ENCODE measurements around the gene TNFRSF6B.
A peak's percentile ranks its signal among the peaks of the same experiment; 100 is the strongest.

The TNFRSF6B gene

DNA sequence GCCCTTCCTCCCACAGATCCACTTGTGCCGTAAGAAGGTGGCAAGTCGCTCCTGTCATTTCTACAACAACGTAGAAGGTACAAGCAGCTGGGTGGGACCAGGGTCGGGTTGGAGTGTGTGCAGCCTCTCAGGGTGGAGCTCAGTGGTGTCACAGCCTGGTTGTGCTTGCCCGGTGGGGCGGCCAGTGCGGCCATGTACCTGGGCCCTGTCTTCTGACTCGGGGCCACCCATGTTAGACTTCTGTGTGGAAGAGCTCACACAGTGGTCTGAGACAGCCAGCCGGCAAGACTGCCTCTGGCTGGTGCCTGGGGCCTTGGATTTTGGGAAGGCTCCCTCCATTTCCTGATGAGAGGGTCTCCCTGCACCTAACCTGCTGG, 33.7 kb upstream of the TNFRSF6B start:
- no peak for ATAC-seq (ENCODE audit: low read depth)
- Histone ChIP-seq H3K27ac (ENCODE audit: poor library complexity, severe bottlenecking) (no peak overlapping the region), H3K4me1 (ENCODE audit: insufficient read depth, poor library complexity, severe bottlenecking) (no peaks in the 10 kb centered on the region), H3K27me3 (ENCODE audit: insufficient read depth, poor library complexity, severe bottlenecking) (no peaks in the 10 kb centered on the region), H3K4me3 (ENCODE audit: severe bottlenecking) (no peak overlapping the region), H3K36me3 (ENCODE audit: low read depth) (peaks cover 81% of the 10 kb centered on the region), H3K9me3 (ENCODE audit: severe bottlenecking) (no peaks in the 10 kb centered on the region)
- no peak for DNase-seq (ENCODE audit: low spot score)
- no peak for TF ChIP-seq CTCF (IDR thresholded peaks at IDR 0.05; ENCODE audit: poor library complexity, severe bottlenecking)

DNA sequence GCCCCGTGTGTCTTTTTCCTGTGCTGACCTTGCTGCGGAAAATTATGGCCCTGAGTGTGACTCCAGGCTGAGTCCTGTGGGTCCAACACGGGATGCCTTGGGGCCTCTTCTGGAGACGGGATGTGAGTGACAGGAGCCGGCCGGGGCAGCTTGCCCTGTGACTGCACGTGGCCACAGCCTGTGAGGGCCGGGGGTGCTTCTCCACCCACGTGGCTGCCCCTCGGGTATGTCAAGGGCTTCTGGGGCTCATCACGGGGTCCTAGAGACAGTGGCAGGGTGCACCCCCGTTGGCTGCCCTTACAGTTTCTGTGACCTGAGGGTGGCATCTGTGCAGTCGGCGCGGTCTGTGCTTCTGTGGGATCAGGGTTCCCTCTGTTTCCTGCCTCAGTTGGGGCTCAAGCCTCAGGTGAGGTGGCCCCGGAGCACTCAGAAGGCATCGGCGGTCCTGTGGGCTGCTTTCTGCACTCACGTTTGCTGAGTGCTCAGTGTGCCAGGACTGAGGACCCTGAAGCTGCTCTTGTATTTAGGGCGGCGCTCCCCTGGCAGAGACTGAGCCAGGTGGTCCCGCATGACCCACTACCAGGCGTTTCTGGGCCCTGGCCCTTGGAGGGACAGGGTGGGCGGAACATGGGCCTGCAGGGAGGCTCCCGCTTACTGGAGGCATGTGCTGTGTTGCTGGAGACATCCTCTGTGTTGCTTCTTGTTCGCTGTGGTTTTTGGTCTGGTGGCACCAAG, 33.0 kb upstream of the TNFRSF6B start:
- TF ChIP-seq CTCF (IDR thresholded peaks at IDR 0.05; ENCODE audit: poor library complexity, severe bottlenecking), result no peak

DNA sequence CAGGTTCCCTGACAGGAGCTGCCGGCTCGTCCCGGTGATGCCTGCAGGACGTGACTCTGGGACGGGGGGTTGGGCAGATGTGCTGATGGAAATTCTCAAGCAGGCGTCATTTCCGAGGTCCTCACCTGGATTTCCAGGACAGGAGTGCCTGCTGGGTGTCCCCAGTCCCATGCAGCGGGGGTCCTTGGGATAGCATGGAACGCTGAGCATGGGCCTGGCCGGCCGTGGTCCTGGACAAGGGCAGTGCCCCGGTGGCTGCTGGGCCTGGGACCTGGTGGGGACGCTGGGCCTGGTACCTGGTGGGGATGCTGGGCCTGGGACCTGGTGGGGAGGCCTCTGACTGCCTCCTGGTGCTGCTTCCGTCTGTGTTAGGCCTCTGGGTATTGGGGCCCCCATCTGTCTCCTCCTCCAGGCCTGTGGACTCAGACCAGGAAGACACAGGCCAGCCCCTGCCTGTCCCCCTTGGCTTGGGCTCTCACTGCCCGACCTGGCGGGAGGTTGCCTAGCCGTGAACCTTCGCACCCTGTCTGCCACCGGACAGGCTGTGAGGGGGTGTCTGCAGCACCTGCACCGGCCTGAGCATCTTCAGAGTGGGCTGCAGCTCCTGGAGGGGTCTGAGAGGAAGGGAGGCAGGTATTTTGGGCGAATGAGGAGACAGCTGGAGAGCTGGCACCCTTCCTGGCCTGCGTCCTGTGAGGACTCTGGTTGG, 32.2 kb upstream of the TNFRSF6B start:
- no peak for TF ChIP-seq CTCF (IDR thresholded peaks at IDR 0.05; ENCODE audit: poor library complexity, severe bottlenecking)
- no peaks in the 10 kb centered on the region for H3K27me3 ChIP-seq (ENCODE audit: insufficient read depth, poor library complexity, severe bottlenecking)
- no peak for DNase-seq (ENCODE audit: low spot score)
- H3K4me1 ChIP-seq (ENCODE audit: insufficient read depth, poor library complexity, severe bottlenecking), result no peaks in the 10 kb centered on the region
- no peaks in the 10 kb centered on the region for H3K9me3 ChIP-seq (ENCODE audit: severe bottlenecking)
- no peak; the same call in 2 of the 3 replicates for ATAC-seq (ENCODE audit: low read depth)
- no peak overlapping the region for H3K4me3 ChIP-seq (ENCODE audit: severe bottlenecking)
- H3K36me3 ChIP-seq (ENCODE audit: low read depth), result peaks cover 96% of the 10 kb centered on the region
- H3K27ac ChIP-seq (ENCODE audit: poor library complexity, severe bottlenecking), result no peak overlapping the region

More for the DNA sequence above, 33.0 kb upstream of the TNFRSF6B start:
- Histone ChIP-seq H3K4me3 (ENCODE audit: severe bottlenecking) (no peak overlapping the region), H3K27ac (ENCODE audit: poor library complexity, severe bottlenecking) (no peak overlapping the region), H3K9me3 (ENCODE audit: severe bottlenecking) (no peaks in the 10 kb centered on the region), H3K4me1 (ENCODE audit: insufficient read depth, poor library complexity, severe bottlenecking) (no peaks in the 10 kb centered on the region), H3K36me3 (ENCODE audit: low read depth) (peaks cover 88% of the 10 kb centered on the region), H3K27me3 (ENCODE audit: insufficient read depth, poor library complexity, severe bottlenecking) (no peaks in the 10 kb centered on the region)
- no peak for ATAC-seq (ENCODE audit: low read depth)
- DNase-seq (ENCODE audit: low spot score), result no peak

GRCh38 chr20:63664861-63665594, 31.4 kb upstream of the TNFRSF6B start:
- H3K4me3 ChIP-seq (ENCODE audit: severe bottlenecking), result no peak overlapping the region
- no peak for TF ChIP-seq CTCF (IDR thresholded peaks at IDR 0.05; ENCODE audit: poor library complexity, severe bottlenecking)
- H3K27ac ChIP-seq (ENCODE audit: poor library complexity, severe bottlenecking), result no peak overlapping the region
- ATAC-seq (ENCODE audit: low read depth) (peak; percentile 32; the same call in 2 of the 3 replicates), DNase-seq (ENCODE audit: low spot score) (no peak)
- peaks cover 93% of the 10 kb centered on the region for H3K36me3 ChIP-seq (ENCODE audit: low read depth)
- H3K27me3 ChIP-seq (ENCODE audit: insufficient read depth, poor library complexity, severe bottlenecking), result no peaks in the 10 kb centered on the region
- H3K4me1 ChIP-seq (ENCODE audit: insufficient read depth, poor library complexity, severe bottlenecking), result no peaks in the 10 kb centered on the region
- no peaks in the 10 kb centered on the region for H3K9me3 ChIP-seq (ENCODE audit: severe bottlenecking)
